PC-3 (cell line): Measurements from ENCODE around the gene CES2. TPM values are rescaled to one million over a fixed set of nuclear protein-coding genes. Genes with fewer than 3 reads are reported as not detected.

Experiments used
- ATAC-seq: fragments of 200-7000 bp; cut with Tn5 transposase; 2 replicates; pipeline ENCODE4 v1.9.1; 2020; ENCODE audit warnings: mild to moderate bottlenecking, moderate library complexity
- BruUV-seq: library from RNA; stranded (reverse); fragments of 400-500 nt; replicated peaks from 2 replicates; lab custom pipeline; 2021; lab: Mats Ljungman, UMichigan
- CTCF ChIA-PET: fragments of 300-600 bp; sonication (Branson Sonifier 250); formaldehyde crosslinking; loops from one replicate; lab custom pipeline; 2022; ENCODE audit warnings: antibody characterized with exemption; lab: Charles Lee
- POLR2A ChIA-PET: fragments of 300-600 bp; sonication (Branson Sonifier 250); formaldehyde crosslinking; loops from one replicate; lab custom pipeline; 2022; ENCODE audit warnings: antibody characterized with exemption; ENCODE audit not compliant: unreplicated experiment; lab: Charles Lee
- DNase-seq: peaks from one replicate; pipeline ENCODE4 v3.0.0-alpha.2; 2015
- H2AFZ ChIP-seq: fragments of 300-600 bp; sonication (generic); 2 replicates; pipeline ENCODE4 v1.6.0; 2016; ENCODE audit warnings: antibody characterized with exemption, low read length
- H3F3A ChIP-seq: fragments of 300-600 bp; sonication (generic); one replicate; pipeline ENCODE4 v1.6.0; 2017; ENCODE audit warnings: antibody characterized with exemption, low read length, control low read depth, mild to moderate bottlenecking; ENCODE audit not compliant: unreplicated experiment
- H3K27ac ChIP-seq: fragments of 300-600 bp; sonication (generic); 2 replicates; pipeline ENCODE4 v1.5.1; 2016; ENCODE audit warnings: mild to moderate bottlenecking, low read length
- H3K27me3 ChIP-seq: fragments of 300-600 bp; sonication (generic); 2 replicates; pipeline ENCODE4 v1.6.1; 2016; ENCODE audit warnings: low read length, mixed read lengths
- H3K36me3 ChIP-seq: fragments of 300-600 bp; sonication (generic); 2 replicates; pipeline ENCODE4 v1.6.1; 2016; ENCODE audit warnings: low read depth, mixed run types, low read length, mixed read lengths
- H3K4me1 ChIP-seq: fragments of 300-600 bp; sonication (generic); 2 replicates; pipeline ENCODE4 v1.5.1; 2016; ENCODE audit warnings: low read length; ENCODE audit not compliant: insufficient read depth
- H3K4me2 ChIP-seq: fragments of 300-600 bp; sonication (generic); 2 replicates; pipeline ENCODE4 v1.6.0; 2016; ENCODE audit warnings: low read length
- H3K4me3 ChIP-seq: fragments of 300-600 bp; sonication (generic); 2 replicates; pipeline ENCODE4 v1.5.1; 2016; ENCODE audit warnings: mild to moderate bottlenecking, low read length, mixed read lengths
- H3K79me2 ChIP-seq: fragments of 300-600 bp; sonication (generic); 2 replicates; pipeline ENCODE4 v1.6.1; 2017; ENCODE audit warnings: low read length, mixed read lengths
- H3K9ac ChIP-seq: fragments of 300-600 bp; sonication (generic); 2 replicates; pipeline ENCODE4 v1.6.0; 2016; ENCODE audit warnings: mild to moderate bottlenecking, low read length
- H3K9me2 ChIP-seq: fragments of 300-600 bp; sonication (generic); replicated peaks from 2 replicates; pipeline ENCODE4 v1.6.1; 2016; ENCODE audit warnings: mixed run types, low read length, mixed read lengths
- H3K9me3 ChIP-seq: fragments of 300-600 bp; sonication (generic); 2 replicates; pipeline ENCODE4 v1.6.1; 2016; ENCODE audit warnings: low read length, mixed read lengths
- H4K20me1 ChIP-seq: fragments of 300-600 bp; sonication (generic); 2 replicates; pipeline ENCODE4 v1.6.1; 2016; ENCODE audit warnings: low read length, mixed read lengths
- EZH2 ChIP-seq: fragments of 300-600 bp; sonication (generic); IDR thresholded peaks from one replicate; pipeline ENCODE4 v1.6.1; 2017; ENCODE audit warnings: antibody characterized with exemption, mild to moderate bottlenecking, low read length; ENCODE audit not compliant: unreplicated experiment
- EZH2phosphoT487 ChIP-seq: fragments of 300-600 bp; sonication (generic); IDR thresholded peaks from 2 replicates; pipeline ENCODE4 v1.6.1; 2018; ENCODE audit warnings: mild to moderate bottlenecking, antibody characterized with exemption, low read length, borderline replicate concordance
- intact Hi-C: fragments of 100-400 bp; cut with micrococcal nuclease; formaldehyde crosslinking; loops from 2 replicates; pipeline ENCODE4 v1.9.0; 2023
- total RNA-seq: library from RNA; depleted of rRNA; stranded (reverse); fragments of >200 nt; gene quantifications from 2 replicates; pipeline ENCODE4 v1.2.3, GENCODE V29; 2014
- TF ChIP-seq, protein P1 (sequence below): fragments of 300-600 bp; sonication (generic); conservative IDR thresholded peaks from 2 replicates; pipeline ENCODE4 v1.5.1; 2017; ENCODE audit warnings: antibody characterized with exemption, low read depth, mild to moderate bottlenecking, low read length

The CES2 gene
- total RNA-seq, 1 experiment from 2014 or later = 15.8 TPM

DNA sequence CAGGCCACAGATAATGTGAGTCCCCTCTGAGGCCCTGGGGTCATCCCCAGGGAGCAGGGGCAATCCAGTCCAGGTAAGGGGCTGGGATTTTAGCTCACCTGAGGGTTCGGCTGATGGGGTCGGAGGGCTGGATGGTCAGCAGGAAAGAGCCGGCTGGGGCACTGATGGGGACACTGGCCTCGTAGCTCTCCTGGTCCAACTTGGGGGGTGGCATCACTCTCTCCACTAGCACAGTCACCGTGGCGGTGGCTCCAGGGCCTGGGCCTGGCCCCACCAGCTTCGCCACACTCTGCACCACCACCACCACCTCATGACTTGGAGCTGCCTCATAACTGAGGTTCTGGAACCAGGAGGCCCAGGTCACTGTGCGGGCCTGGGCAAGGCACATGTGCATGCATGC is 23.5 kb upstream of the CES2 start:
- CTCF ChIA-PET = no interaction called here
- TF ChIP-seq, protein P1, sequence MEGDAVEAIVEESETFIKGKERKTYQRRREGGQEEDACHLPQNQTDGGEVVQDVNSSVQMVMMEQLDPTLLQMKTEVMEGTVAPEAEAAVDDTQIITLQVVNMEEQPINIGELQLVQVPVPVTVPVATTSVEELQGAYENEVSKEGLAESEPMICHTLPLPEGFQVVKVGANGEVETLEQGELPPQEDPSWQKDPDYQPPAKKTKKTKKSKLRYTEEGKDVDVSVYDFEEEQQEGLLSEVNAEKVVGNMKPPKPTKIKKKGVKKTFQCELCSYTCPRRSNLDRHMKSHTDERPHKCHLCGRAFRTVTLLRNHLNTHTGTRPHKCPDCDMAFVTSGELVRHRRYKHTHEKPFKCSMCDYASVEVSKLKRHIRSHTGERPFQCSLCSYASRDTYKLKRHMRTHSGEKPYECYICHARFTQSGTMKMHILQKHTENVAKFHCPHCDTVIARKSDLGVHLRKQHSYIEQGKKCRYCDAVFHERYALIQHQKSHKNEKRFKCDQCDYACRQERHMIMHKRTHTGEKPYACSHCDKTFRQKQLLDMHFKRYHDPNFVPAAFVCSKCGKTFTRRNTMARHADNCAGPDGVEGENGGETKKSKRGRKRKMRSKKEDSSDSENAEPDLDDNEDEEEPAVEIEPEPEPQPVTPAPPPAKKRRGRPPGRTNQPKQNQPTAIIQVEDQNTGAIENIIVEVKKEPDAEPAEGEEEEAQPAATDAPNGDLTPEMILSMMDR = no peak
- no peak for TF ChIP-seq EZH2phosphoT487
- TF ChIP-seq EZH2 = no peak
- ATAC-seq = no peak

DNA sequence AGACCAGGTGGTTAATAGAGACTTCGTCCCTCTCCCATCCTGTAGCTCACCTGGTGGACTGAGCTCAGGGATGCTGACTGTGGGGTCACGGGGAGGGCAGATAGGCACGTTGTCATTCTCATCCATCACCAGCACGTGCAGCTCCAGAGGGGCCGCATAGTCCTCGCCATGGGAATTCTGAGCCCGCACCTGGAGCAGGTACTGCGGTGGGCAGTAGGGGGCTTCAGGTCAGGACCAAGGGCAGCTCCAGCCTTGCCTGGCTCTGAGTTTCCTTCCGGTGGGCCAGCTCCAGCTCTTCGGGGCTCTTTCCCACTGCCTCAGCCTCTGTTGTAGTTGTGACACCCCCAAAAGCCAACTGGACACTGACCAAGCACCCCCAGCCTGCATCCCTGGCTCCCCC is 22.2 kb upstream of the CES2 start:
- Histone ChIP-seq H3K4me1 (no peaks in the 10 kb centered on the region), H3K9me3 (no peaks in the 10 kb centered on the region), H3K4me2 (no peak overlapping the region), H3K79me2 (no peaks in the 10 kb centered on the region), H3K27ac (no peak overlapping the region), H3K36me3 (no peaks in the 10 kb centered on the region), H3K27me3 (no peaks in the 10 kb centered on the region), H3K9me2 (no peaks in the 10 kb centered on the region), H3F3A (no peaks in the 10 kb centered on the region), H3K4me3 (no peak overlapping the region), H4K20me1 (no peaks in the 10 kb centered on the region), H3K9ac (no peak overlapping the region), H2AFZ (no peak overlapping the region)
- ChIA-PET POLR2A (no interaction called here), CTCF (no interaction called here)
- TF ChIP-seq EZH2phosphoT487 (no peak), EZH2 (no peak)
- TF ChIP-seq, protein P1 = no peak
- BruUV-seq = no TSS peak
- DNase-seq (no peak), ATAC-seq (no peak)
- intact Hi-C loops = no loop called here

More for the DNA sequence above, 23.5 kb upstream of the CES2 start:
- no peaks in the 10 kb centered on the region for H3K4me1 ChIP-seq
- H2AFZ ChIP-seq = no peak overlapping the region
- H3K4me2 ChIP-seq = no peak overlapping the region
- no peak overlapping the region for H3K27ac ChIP-seq
- DNase-seq = no peak
- no peaks in the 10 kb centered on the region for H4K20me1 ChIP-seq
- H3K27me3 ChIP-seq = no peaks in the 10 kb centered on the region
- POLR2A ChIA-PET = no interaction called here
- no peaks in the 10 kb centered on the region for H3F3A ChIP-seq
- no peaks in the 10 kb centered on the region for H3K79me2 ChIP-seq
- intact Hi-C loops = no loop called here
- no peaks in the 10 kb centered on the region for H3K9me3 ChIP-seq
- H3K9me2 ChIP-seq = no peaks in the 10 kb centered on the region
- no peaks in the 10 kb centered on the region for H3K36me3 ChIP-seq
- H3K4me3 ChIP-seq = no peak overlapping the region
- no peak overlapping the region for H3K9ac ChIP-seq
- BruUV-seq = no TSS peak

DNA sequence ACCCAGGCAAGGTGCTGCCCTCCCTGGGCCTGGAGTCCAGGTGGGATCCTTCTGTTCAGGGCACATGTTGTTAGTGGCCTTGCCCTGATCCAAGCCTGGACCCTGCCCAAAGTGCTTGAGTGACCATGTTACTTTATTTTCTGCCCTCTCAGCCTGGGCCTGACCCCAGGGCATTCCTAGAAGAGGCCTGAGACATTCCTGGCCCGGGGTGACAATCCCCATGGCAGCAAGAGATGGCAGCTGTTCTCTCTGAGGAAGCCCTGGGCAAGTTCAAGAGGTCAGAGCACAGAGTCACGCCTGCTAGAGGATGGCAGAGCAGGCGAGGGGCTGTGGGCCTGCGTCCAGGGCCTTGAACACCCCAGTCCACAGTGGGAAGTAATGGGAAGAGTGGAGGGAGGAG is 21.6 kb upstream of the CES2 start:
- CTCF ChIA-PET = no interaction called here
- POLR2A ChIA-PET = no interaction called here
- no TSS peak for BruUV-seq

More for the DNA sequence above, 21.6 kb upstream of the CES2 start:
- H3K9ac ChIP-seq = no peak overlapping the region
- DNase-seq (no peak), ATAC-seq (no peak)
- intact Hi-C loops = no loop called here
- H2AFZ ChIP-seq = no peak overlapping the region
- no peaks in the 10 kb centered on the region for H4K20me1 ChIP-seq
- no peak overlapping the region for H3K27ac ChIP-seq
- H3K4me1 ChIP-seq = no peaks in the 10 kb centered on the region
- no peaks in the 10 kb centered on the region for H3K9me2 ChIP-seq
- no peak overlapping the region for H3K4me2 ChIP-seq
- H3F3A ChIP-seq = no peaks in the 10 kb centered on the region
- no peaks in the 10 kb centered on the region for H3K9me3 ChIP-seq
- no peak overlapping the region for H3K4me3 ChIP-seq
- TF ChIP-seq EZH2 = no peak
- TF ChIP-seq, protein P1 = no peak
- no peak for TF ChIP-seq EZH2phosphoT487
- no peaks in the 10 kb centered on the region for H3K27me3 ChIP-seq
- no peaks in the 10 kb centered on the region for H3K36me3 ChIP-seq
- H3K79me2 ChIP-seq = no peaks in the 10 kb centered on the region
